K562 (cell line): Measurements from ENCODE around the gene RPUSD2. TPM values are rescaled to one million over a fixed set of nuclear protein-coding genes. Genes with fewer than 3 reads are reported as not detected.

Experiments
- ATAC-seq: fragments of 200-7000 bp; cut with Tn5 transposase; 3 replicates; pipeline ENCODE4 v1.9.1; 2020; ENCODE audit warnings: moderate library complexity
- BruUV-seq: library from RNA; stranded (reverse); fragments of 400-500 nt; replicated peaks from 2 replicates; lab custom pipeline; 2021; lab: Mats Ljungman, UMichigan
- CTCF ChIA-PET: fragments of 300-600 bp; formaldehyde crosslinking; extraction: SDS; loops from one replicate; lab custom pipeline; 2021; ENCODE audit warnings: low intra/inter-chr PET ratio; lab: Yijun Ruan, JAX
- POLR2A ChIA-PET: fragments of 300-600, 350-650 bp; sonication (Branson Sonifier 250); formaldehyde crosslinking; extraction: SDS; loops from one replicate; lab custom pipeline; 2021; ENCODE audit warnings: antibody characterized with exemption, inconsistent platforms; lab: Yijun Ruan, JAX
- DNase-seq, 4 experiments: peaks; one replicate each; pipeline versions ENCODE4 v3.0.0 to v3.0.0-alpha.2; 2011 to 2018; ENCODE audit warnings: low spot score in 3 of 4, mixed read lengths in 3 of 4; ENCODE audit errors: extremely low read depth in 1 of 4
- FAIRE-seq: peaks from 2 replicates; lab custom pipeline; 2011; peaks lifted over from hg19 to GRCh38; lab: Jason Lieb, UNC
- H2AFZ ChIP-seq: 2 replicates; pipeline ENCODE4 v1.6.0; 2011; ENCODE audit warnings: low read depth, low read length, control low read depth, inconsistent platforms
- H3K27ac ChIP-seq: fragments of 200-600 bp; 3 replicates; pipeline ENCODE4 v1.8.0; 2011; ENCODE audit warnings: low read depth, mild to moderate bottlenecking, control low read depth, inconsistent platforms, low read length, moderate library complexity, mixed read lengths; ENCODE audit errors: extremely low read depth
- H3K27me3 ChIP-seq, 2 experiments: fragments of 300-600 bp in 1 of 2; 2 replicates in 1 of 2; 3 replicates in 1 of 2; pipeline versions ENCODE4 v1.6.0 to v1.8.0; 2011; ENCODE audit warnings: inconsistent platforms in 2 of 2, low read length in 2 of 2, mild to moderate bottlenecking in 1 of 2, mixed read lengths in 1 of 2, moderate library complexity in 1 of 2; ENCODE audit not compliant: control insufficient read depth in 2 of 2, insufficient read depth in 2 of 2
- H3K36me3 ChIP-seq: fragments of 300-600 bp; 3 replicates; pipeline ENCODE4 v1.8.0; 2011; ENCODE audit warnings: mild to moderate bottlenecking, low read length, inconsistent platforms; ENCODE audit not compliant: control insufficient read depth, insufficient read depth
- H3K4me1 ChIP-seq, 2 experiments: fragments of 200-600 bp in 1 of 2; replicated peaks in 1 of 2; 2 replicates in 1 of 2; 3 replicates in 1 of 2; pipeline versions ENCODE4 v1.5.1 to v1.8.0; 2011; ENCODE audit warnings: inconsistent platforms in 2 of 2, low read length in 2 of 2, mild to moderate bottlenecking in 1 of 2, mixed read lengths in 1 of 2, moderate library complexity in 1 of 2; ENCODE audit not compliant: control insufficient read depth in 2 of 2, insufficient read depth in 2 of 2
- H3K4me2 ChIP-seq: 2 replicates; pipeline ENCODE4 v1.6.1; 2011; ENCODE audit warnings: low read length, control low read depth, inconsistent platforms, mixed read lengths; ENCODE audit not compliant: insufficient read depth
- H3K4me3 ChIP-seq: fragments of 200-600 bp; sonication (generic), shearing (Covaris generic); 2 replicates; pipeline ENCODE4 v1.5.1; 2016; ENCODE audit warnings: control low read depth, inconsistent platforms
- H3K79me2 ChIP-seq: fragments of 200-600 bp; 3 replicates; pipeline ENCODE4 v1.8.0; 2011; ENCODE audit warnings: low read length, inconsistent platforms; ENCODE audit not compliant: control insufficient read depth, insufficient read depth
- H3K9ac ChIP-seq, 2 experiments: 2 replicates each; pipeline versions ENCODE4 v1.6.0 to v1.6.1; 2011; ENCODE audit warnings: low read depth in 2 of 2, low read length in 2 of 2, control low read depth in 1 of 2, inconsistent platforms in 1 of 2, mild to moderate bottlenecking in 1 of 2, mixed read lengths in 1 of 2; ENCODE audit not compliant: insufficient read depth in 1 of 2
- H3K9me1 ChIP-seq: one replicate; pipeline ENCODE4 v1.6.0; 2011; ENCODE audit warnings: inconsistent platforms, mild to moderate bottlenecking, low read length, moderate library complexity; ENCODE audit not compliant: control insufficient read depth, insufficient read depth
- H3K9me3 ChIP-seq: replicated peaks from 2 replicates; pipeline ENCODE4 v1.5.1; 2011; ENCODE audit warnings: low read depth, low read length, inconsistent platforms; ENCODE audit not compliant: control insufficient read depth, insufficient read depth
- H4K20me1 ChIP-seq: replicated peaks from 2 replicates; pipeline ENCODE4 v1.6.1; 2011; ENCODE audit warnings: low read length, inconsistent platforms, mixed read lengths; ENCODE audit not compliant: control insufficient read depth, insufficient read depth
- BDP1 ChIP-seq: IDR thresholded peaks from 3 replicates; pipeline ENCODE4 v1.6.1; 2011; ENCODE audit not compliant: insufficient read length, insufficient read depth
- CHCHD3 ChIP-seq: fragments of 250-450 bp; sonication (Bioruptor Pico); IDR thresholded peaks from 2 replicates; pipeline ENCODE4 v2.1.2; 2022; ENCODE audit warnings: mild to moderate bottlenecking
- CHD4 ChIP-seq: fragments of 200-600 bp; sonication (generic); IDR thresholded peaks from 3 replicates; pipeline ENCODE4 v1.6.1; 2012; ENCODE audit warnings: low read depth, mild to moderate bottlenecking, mixed read lengths, low read length, inconsistent platforms; ENCODE audit not compliant: insufficient read depth, insufficient replicate concordance, poor library complexity, severe bottlenecking
- ETV6 ChIP-seq, 3 experiments: fragments of 150-350 bp in 1 of 3; sonication (generic) in 1 of 3; formaldehyde crosslinking in 1 of 3; IDR thresholded peaks; 2 replicates each; pipeline versions ENCODE4 v1.6.1 to v1.8.0; 2014 to 2022; ENCODE audit warnings: borderline replicate concordance in 2 of 3, low read depth in 2 of 3, antibody characterized with exemption in 1 of 3, low read length in 1 of 3, mild to moderate bottlenecking in 1 of 3, missing genetic modification reagents in 1 of 3
- HDAC8 ChIP-seq: fragments of 450-650 bp; IDR thresholded peaks from 2 replicates; pipeline ENCODE4 v1.6.1; 2016; ENCODE audit warnings: mild to moderate bottlenecking, missing genetic modification characterization, moderate library complexity, missing compliant biosample characterization
- KAT2B ChIP-seq: IDR thresholded peaks from one replicate; pipeline ENCODE4 v1.6.1; 2012; ENCODE audit warnings: low read depth, mild to moderate bottlenecking, control low read depth, inconsistent platforms, low read length, moderate library complexity
- MED1 ChIP-seq: sonication (generic); formaldehyde crosslinking; IDR thresholded peaks from 2 replicates; pipeline ENCODE4 v1.8.1; 2023; ENCODE audit warnings: missing genetic modification reagents, borderline replicate concordance
- NFE2 ChIP-seq: IDR thresholded peaks from 2 replicates; pipeline ENCODE4 v1.6.1; 2014; ENCODE audit warnings: antibody characterized with exemption, low read depth
- NONO ChIP-seq, 2 experiments: fragments of 200-400 bp in 1 of 2; fragments of 450-650 bp in 1 of 2; formaldehyde crosslinking in 1 of 2; IDR thresholded peaks; 2 replicates each; pipeline ENCODE4 v1.6.1; 2017; ENCODE audit warnings: low read depth in 2 of 2, mild to moderate bottlenecking in 2 of 2, moderate library complexity in 2 of 2, low read length in 1 of 2
- THRAP3 ChIP-seq: fragments of 450-650 bp; IDR thresholded peaks from 2 replicates; pipeline ENCODE4 v1.6.1; 2016; ENCODE audit warnings: mild to moderate bottlenecking, inconsistent platforms, borderline replicate concordance
- ZEB2 ChIP-seq: fragments of 450-650 bp; IDR thresholded peaks from 2 replicates; pipeline ENCODE4 v1.6.1; 2016
- ZNF263 ChIP-seq: sonication (generic); formaldehyde crosslinking; IDR thresholded peaks from 2 replicates; pipeline ENCODE4 v1.8.0; 2022; ENCODE audit warnings: mild to moderate bottlenecking, missing genetic modification reagents, borderline replicate concordance
- ZNF354B ChIP-seq: fragments of 250-450 bp; sonication (Bioruptor Pico); IDR thresholded peaks from 2 replicates; pipeline ENCODE4 v1.4.0; 2020
- WGBS: fragments of 100-300 bp; shearing (Covaris generic); methylation state at CpG from one replicate; pipeline ENCODE4 v1.1.6; 2016; ENCODE audit warnings: low coverage, mixed read lengths; ENCODE audit not compliant: insufficient coverage; ENCODE audit errors: missing lambda C conversion rate; 5-methylcytosine and 5-hydroxymethylcytosine counted together
- in situ Hi-C: fragments of 300-500 bp; cut with MboI; formaldehyde crosslinking; loops from 4 replicates; pipeline ENCODE4 v1.15.0; 2018; ENCODE audit warnings: inconsistent platforms, mixed read lengths
- intact Hi-C: fragments of 100-400 bp; cut with micrococcal nuclease; formaldehyde crosslinking; loops from 2 replicates; pipeline ENCODE4 v1.14.2; 2022
- polyA plus RNA-seq, 8 experiments: library from polyadenylated mRNA; depleted of rRNA in 4 of 8; stranded (reverse) in 5 of 8; unstranded in 3 of 8; fragments of >200 nt; fragmentation: Nextera tagmentation in 2 of 8; fragmentation: Illumina TruSeq in 1 of 8; extraction: Ambion mirVana in 2 of 8; extraction: Trizol in 1 of 8; gene quantifications; 2 replicates each; pipeline versions ENCODE4 v1.2.1 to v1.2.3, GENCODE V29; 2011 to 2014; ENCODE audit warnings: inconsistent platforms in 1 of 8, missing spikeins in 1 of 8
- total RNA-seq, 7 experiments: library from RNA; depleted of rRNA in 6 of 7; stranded (reverse); fragments of >200 nt in 6 of 7; fragmentation: Illumina TruSeq in 2 of 7; extraction: Trizol in 2 of 7; gene quantifications; 2 replicates each; pipeline versions ENCODE4 v1.2.1 to v1.2.3, GENCODE V29; 2011 to 2021; ENCODE audit warnings: low replicate concordance in 1 of 7

The RPUSD2 gene
- total and polyA plus RNA-seq, 9 of the 15 experiments (the other 6 are each of a cell fraction or from before 2014, with no cell fraction given): 3.7 to 30.2 (median 14.3) TPM

GRCh38 chr15:40598126-40598525 is 29.0 kb downstream of the RPUSD2 start:
- Histone ChIP-seq H3K79me2 (peaks cover 75% of the 10 kb centered on the region), H3K4me3 (no peak overlapping the region), H2AFZ (no peak overlapping the region), H3K9me1 (no peaks in the 10 kb centered on the region), H4K20me1 (no peaks in the 10 kb centered on the region), H3K36me3 (peaks cover 7% of the 10 kb centered on the region; the same call in 1 of the 3 replicates), H3K27ac (no peak overlapping the region), H3K4me1 (peaks cover 4 to 6% of the 10 kb centered on the region in 2 experiments; a peak in 3 of 5 replicates), H3K4me2 (no peak overlapping the region), H3K9me3 (0 out of 2 replicates have a peak, but pooled peaks cover 1% of the 10 kb centered on the region), H3K27me3 (no peaks in the 10 kb centered on the region), H3K9ac (no peak overlapping the region)
- DNase-seq: no peak
- no TSS peak for BruUV-seq
- ChIA-PET CTCF (no interaction called here), POLR2A (interaction anchor here (0.6 to 1.3 kb wide), 2 partner anchors 11 to 25 kb away, joined by 4 to 5 read pairs; no protein-coding TSS in a partner anchor)
- no peak for ATAC-seq
- no peak for FAIRE-seq
- in situ Hi-C loops: no loop called here
- 64% methylated on average over 2 of the region's 3 CpGs for WGBS
- TF ChIP-seq BDP1: no peak
- no peak for TF ChIP-seq MED1 (CRISPR knock-in tag)
- TF ChIP-seq NFE2: no peak
- TF ChIP-seq NONO (IDR thresholded peaks at IDR 0.05; ENCODE audit: low read depth in 2 of 2, low read length in 1 of 2): no peak
- no peak for TF ChIP-seq ZNF354B (CRISPR knock-in tag)
- no peak for TF ChIP-seq THRAP3
- no peak for TF ChIP-seq CHD4
- no peak for TF ChIP-seq ZNF263 (CRISPR knock-in tag)
- TF ChIP-seq KAT2B: no peak
- TF ChIP-seq CHCHD3 (CRISPR knock-in tag): no peak
- no peak for TF ChIP-seq HDAC8 (tag)
- TF ChIP-seq ETV6 (IDR thresholded peaks at IDR 0.05; ENCODE audit: borderline replicate concordance in 1 of 2, low read depth in 2 of 2, low read length in 1 of 2): no peak
- TF ChIP-seq ETV6 (CRISPR knock-in tag; IDR thresholded peaks at IDR 0.05; ENCODE audit: borderline replicate concordance): no peak
- no peak for TF ChIP-seq ZEB2
- intact Hi-C loops: loop anchor here (10.0 kb wide), 2 partner anchors 167 to 297 kb away; partner anchors contain the start of genes C15orf62, GCHFR and VPS18
